Muscle of arm (tissue), 12 donors: Measurements from ENCODE around the gene SLC19A1. TPM values are rescaled to one million over a fixed set of nuclear protein-coding genes. Genes with fewer than 3 reads are reported as not detected.
"Not testable (repeated sequence)": the region's sequence is repeated elsewhere in the genome, so short reads cannot be mapped to it uniquely, and the experiment has no call there.

ENCODE experiments used
- DNase-seq: peaks from one replicate; pipeline ENCODE4 v3.0.0-alpha.2; 2013
- polyA plus RNA-seq, 12 donors: library from polyadenylated mRNA; unstranded; fragments of 120-200 nt; gene quantifications; one replicate each; pipeline ENCODE4 v1.2.1, GENCODE V29; 2013; ENCODE audit not compliant: insufficient read length in 12 of 12

SLC19A1 gene
- polyA plus RNA-seq, 12 donors, result 4.9 to 24.9 (median 16.9) TPM; not detected in 1

DNA sequence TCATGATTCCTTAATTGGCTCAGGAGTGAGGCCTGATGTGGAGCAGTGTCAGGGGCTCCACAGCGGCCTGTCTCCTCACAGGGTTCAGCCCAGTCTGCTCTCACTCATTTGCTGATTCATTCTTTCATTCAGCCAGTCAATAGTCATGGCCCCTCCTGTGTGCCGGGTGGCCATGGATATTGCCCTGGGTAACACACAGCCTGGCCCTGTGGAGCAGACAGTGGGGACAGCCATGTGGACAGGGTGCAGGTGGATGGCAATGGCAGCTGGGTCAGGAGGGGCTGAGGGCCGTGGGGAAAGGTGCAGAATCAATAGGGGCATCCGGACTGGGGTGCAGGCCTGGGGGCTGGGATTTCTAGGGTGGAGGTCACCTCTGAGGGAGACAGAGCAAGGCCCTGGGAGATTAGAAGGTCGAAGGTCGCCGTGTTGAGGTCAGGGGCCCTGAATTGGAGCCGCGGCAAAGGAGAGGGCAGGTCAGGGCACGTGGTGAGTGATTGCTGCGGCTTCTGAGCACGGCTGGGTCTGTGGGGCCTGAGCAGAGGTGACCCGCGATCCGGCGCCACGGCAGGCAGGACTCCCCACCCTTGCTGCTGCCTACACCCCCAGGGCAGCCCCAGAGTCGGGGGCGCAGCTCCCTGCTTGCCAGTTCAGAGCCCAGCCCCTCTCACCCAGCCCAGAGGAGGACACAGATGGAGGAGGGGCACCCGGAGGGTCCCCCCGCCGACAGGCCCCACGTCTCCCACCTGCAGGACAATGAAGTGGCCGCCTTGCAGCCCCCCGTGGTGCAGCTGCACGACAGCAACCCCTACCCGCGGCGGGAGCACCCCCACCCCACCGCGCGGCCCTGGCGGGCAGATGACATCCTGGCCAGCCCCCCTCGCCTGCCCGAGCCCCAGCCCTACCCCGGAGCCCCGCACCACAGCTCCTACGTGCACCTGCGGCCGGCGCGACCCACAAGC lies 33.4 kb downstream of the SLC19A1 start:
- DNase-seq, result no peak

DNA sequence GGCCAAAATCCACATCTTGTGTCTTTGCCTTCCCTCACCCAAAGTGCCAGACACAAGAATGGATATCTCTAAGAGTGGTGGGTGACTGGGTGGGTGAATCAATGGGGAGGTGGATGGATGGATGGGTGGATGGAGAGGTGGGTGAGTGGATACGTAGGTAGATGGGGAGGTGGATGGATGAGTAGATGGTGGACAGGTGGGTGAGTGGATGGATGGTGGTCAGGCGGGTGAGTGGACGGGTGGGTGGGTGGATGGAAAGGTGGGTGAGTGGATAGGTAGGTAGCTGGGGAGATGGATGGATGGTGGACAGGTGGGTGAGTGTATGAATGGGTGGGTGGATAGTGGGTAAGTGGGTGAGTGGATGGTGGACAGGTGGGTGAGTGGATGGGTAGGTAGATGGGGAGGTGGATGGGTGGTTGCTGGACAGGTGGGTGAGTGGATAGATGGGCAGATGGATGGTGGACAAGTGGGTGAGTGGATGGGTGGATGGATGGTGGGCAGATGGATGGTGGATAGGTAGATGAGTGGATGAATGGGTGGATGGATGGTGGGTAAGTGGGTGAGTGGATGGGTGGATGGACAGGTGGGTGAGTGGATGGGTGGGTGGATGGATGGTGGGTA lies 34.2 kb downstream of the SLC19A1 start:
- DNase-seq, result no peak

DNA sequence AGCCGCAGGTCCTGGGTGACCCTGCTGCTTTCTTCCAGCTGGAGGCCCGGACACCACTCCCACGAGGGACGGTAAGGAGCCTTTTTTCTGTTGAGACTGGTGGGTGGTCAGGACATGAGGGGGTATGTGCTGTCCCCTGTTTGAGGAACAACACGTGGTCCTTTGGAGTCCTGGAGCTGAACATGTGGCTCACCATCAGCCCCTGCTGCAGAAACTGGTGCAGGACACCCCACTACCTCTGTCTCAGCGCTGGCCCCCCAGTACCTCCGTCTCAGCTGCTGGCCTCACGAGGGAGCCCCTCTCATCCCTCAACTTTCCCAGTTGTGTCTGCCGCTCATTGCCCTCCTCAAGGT lies 34.7 kb downstream of the SLC19A1 start:
- DNase-seq, result no peak

DNA sequence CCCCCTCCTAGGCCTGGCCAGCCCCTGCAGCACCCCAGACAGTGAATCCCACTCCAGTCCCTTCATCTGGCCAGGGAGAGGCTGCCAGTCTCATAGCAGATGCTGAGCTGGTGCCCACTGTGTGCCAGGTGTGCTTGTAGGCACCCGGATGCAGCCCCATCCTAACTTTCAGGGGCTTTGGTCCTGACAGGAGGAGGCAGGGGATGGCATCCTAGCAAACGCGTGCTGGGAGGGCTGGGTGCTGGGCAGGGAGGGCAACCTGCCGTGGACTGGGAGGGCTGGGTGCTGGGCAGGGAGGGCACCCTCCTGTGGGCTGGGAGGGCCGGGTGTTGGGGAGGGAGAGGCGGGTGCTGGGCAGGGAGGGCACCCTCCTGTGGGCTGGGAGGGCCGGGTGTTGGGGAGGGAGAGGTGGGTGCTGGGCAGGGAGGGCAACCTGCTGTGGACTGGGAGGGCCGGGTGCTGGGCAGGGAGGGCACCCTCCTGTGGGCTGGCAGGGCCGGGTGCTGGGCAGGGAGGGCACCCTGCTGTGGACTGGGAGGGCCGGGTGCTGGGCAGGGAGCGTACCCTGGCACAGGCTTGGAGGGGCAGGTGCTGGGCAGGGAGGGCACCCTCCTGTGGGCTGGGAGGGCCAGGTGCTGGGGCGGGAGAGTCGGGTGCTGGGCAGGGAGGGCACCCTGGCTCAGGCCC lies 35.3 kb downstream of the SLC19A1 start:
- no peak for DNase-seq

DNA sequence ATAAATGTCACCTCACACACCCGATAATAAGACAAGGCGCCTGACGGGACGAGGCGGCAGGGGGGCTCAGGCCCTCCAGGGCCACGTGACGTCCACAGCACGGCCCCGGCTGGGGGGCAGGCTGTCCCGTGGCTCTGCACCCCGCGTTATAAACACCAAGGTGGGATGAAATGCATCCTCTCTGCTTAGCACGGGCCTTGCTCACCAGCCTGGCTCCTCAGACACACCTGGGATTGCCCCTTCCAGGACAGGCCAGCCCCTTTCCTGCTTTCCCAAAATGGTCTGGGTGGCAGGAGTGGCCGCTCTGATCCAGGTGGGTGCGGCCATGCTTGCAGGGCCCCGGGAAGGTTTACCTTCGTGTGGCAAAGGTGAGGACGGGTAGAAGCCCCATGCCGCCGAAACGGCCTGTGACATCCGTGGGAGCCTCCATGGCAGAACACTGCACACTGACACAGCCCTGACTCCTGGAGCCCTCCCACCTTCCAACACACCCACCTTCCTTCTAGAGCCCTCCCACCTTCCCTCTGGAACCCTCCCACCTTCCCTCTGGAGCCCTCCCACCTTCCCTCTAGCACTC lies 35.9 kb downstream of the SLC19A1 start:
- no peak for DNase-seq

DNA sequence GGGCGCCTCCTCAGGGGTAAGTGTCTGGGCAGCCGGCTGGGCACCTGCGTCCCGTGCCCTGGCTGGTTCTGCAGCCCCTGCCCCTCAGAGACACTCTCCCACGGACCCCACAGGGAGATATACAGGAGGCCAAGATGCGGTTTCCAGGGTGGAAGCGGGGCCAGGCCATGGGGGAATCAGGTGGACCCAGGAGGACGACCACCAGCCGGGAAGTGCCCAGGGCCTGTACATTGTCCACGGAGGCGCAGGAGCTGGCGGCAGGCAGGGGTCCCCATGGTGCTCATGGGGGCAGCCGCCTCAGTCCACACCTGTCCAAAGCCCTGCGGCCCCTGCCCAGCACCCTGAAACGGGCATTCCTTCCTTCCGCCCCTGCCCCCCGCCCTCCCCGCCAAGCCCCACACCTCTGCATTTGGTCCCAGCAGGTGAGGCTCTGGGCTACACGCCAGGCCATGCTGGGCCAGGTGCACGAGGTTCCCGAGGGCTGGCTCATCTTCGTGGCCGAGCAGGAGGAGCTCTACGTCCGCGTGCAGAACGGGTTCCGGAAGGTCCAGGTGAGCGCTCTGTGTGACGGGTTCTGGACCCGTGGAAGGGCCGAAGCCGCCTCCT lies 36.7 kb downstream of the SLC19A1 start:
- DNase-seq, result no peak

DNA sequence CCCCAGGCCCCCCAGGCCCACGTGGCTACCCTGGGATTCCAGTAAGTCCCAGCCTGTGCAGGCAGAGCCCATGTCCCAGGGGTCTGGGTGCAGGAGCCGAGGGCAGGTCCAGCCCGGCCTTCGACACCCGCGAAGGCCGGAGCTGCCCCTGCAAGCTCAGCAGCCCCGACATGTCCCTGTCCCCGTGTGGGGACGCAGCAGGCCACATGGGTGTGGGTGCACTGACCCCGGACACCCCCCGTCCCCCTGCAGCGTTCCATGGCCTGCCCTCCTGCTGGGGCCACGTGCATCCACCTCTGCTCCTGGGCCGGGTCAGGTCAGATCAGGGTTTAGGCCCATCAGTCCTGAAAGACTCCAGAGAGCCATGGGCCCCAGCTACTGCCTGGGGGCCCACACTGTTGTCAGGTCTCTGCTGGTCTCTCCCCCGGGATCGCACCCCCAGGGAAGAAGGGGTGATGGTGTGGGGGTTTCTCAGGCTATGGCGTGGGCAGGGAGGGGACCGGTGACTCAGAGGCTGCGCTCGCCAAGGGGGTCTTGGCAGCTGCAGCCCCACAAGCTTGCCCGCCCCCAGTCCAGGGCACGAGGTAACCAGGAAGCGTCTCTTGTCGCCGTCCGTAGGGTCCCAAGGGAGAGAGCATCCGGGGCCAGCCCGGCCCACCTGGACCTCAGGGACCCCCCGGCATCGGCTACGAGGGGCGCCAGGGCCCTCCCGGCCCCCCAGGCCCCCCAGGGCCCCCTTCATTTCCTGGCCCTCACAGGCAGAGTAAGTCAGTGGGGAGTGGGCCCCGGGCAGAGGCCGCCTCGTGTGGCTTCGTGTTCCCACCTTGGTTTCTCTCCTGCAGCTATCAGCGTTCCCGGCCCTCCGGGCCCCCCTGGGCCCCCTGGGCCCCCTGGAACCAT lies 37.5 kb downstream of the SLC19A1 start:
- DNase-seq, result no peak

DNA sequence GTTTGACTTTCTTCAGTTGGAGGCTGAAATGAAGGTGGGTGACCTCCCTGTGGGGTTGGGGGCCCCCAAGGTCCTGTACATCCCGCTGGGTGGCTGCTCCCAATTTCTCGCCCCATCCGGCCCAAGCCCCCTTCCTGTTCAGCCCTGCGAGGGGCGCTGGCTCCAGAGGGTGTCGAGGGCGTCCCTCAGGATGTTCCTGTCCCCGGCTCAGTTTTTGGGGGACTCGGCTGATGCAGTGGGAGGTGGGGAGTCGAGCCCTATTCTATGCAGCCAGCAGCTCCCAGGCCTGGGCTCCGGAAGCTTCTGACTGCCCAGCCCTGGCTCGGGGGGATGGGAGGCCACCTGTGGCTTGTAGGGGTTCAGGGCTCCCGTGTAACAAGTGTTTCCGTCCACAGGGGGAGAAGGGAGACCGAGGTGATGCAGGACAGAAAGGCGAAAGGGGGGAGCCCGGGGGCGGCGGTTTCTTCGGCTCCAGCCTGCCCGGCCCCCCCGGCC lies 38.2 kb downstream of the SLC19A1 start:
- no peak for DNase-seq

DNA sequence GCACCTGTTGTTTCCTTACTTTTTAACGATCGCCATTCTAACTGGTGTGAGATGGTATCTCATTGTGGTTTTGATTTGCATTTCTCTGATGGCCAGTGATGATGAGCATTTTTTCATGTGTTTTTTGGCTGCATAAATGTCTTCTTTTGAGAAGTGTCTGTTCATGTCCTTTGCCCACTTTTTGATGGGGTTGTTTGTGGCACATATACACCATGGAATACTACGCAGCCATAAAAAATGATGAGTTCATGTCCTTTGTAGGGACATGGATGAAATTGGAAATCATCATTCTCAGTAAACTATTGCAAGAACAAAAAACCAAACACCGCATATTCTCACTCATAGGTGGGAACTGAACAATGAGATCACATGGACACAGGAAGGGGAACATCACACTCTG lies 39.0 kb downstream of the SLC19A1 start:
- DNase-seq, result not testable (repeated sequence)

DNA sequence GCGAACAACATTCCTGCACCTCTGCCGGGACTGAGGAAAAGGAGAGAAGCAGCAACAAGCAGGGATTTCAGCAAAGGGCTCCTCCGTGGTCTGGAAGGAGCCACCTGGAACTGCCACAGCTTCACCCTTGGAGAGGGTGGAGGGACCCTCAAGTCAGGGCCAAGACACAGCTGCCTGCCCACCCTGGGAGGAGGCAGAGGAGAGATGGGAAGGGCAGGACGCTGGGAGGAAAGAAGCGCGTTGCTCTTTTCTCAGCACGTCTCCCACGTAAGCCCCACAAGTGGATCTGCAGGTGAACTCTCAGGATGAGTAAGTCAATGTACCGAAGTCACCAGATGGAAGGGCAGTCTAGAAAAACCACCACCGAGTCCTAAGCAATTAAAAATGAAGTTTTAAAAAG lies 39.6 kb downstream of the SLC19A1 start:
- no peak for DNase-seq

DNA sequence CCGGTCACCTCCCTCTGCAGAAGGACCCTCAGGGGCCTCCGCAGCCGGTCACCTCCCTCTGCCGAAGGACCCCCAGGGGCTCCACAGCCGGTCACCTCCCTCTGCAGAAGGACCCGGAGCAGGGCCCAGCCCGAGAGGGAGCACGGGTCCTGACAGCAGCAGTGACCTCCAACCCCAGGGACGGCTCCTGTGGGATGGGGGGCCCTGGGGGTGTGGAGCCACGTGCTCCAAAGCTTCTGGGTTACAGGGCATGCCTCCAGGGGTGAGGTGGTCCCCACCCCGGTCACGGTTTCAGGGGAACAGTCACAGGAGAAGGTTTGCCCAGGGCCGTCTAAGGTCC lies 40.3 kb downstream of the SLC19A1 start:
- no peak for DNase-seq

DNA sequence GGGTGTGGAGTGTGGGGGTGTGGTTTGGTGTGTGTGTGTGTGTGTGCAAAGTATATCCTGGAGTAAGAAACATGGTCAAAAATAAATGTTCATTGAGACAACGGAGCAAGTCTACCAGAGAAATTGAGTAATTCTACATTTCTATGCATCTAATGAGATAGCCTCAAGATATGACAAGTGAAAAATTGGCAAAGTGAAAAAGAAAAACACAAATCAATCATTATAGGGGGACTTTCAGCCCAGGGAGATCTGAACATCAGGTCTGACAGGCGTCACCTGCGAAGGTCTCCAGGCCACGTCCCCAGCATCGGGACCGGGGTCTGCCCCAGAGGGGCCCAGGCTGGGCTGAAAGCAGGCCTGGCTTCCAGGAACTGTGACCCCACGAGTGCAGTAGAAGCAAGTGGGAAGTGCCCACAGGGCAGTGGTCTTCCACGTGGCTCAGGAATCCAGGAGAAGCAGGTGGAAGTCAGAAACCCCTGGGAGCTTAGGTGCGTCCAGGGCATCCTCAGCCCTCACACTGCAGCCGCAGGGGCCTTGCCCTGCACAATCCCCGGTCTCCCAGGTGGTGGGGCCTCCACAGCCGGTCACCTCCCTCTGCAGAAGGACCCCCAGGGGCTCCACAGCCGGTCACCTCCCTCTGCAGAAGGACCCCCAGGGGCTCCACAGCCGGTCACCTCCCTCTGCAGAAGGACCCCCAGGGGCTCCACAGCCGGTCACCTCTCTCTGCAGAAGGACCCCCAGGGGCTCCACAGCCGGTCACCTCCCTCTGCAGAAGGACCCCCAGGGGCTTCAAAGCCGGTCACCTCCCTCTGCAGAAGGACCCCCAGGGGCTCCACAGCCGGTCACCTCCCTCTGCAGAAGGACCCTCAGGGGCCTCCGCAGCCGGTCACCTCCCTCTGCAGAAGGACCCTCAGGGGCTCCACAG lies 40.9 kb downstream of the SLC19A1 start:
- DNase-seq, result not testable (repeated sequence)

DNA sequence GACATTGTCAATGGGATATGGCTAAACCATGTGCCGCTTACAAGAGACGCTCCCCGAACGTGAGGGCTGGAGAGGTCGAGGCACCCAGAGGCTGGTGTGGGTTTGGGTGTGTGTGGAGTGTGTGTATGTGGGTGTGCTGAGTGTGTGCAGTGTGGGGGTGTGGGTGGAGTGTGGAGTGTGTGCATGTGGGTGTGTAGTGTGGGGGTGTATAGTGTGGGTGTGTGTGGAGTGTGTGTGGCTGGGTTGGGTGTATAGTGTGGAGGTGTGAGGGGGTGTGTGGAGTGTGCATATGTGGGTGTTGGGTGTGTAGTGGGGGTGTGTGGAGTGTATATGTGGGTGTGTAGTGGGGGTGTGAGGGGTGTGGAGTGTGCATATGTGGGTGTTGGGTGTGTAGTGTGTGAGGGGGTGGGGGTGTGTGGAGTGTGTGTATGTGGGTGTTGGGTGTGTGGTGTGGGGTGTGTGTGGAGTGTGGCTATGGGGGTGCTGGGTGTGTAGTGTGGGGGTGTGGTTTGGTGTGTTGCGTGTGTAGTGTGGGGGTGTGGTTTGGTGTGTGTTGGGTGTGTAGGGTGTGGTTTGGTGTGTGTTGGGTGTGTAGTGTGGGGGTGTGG lies 42.2 kb downstream of the SLC19A1 start:
- DNase-seq, result no peak

DNA sequence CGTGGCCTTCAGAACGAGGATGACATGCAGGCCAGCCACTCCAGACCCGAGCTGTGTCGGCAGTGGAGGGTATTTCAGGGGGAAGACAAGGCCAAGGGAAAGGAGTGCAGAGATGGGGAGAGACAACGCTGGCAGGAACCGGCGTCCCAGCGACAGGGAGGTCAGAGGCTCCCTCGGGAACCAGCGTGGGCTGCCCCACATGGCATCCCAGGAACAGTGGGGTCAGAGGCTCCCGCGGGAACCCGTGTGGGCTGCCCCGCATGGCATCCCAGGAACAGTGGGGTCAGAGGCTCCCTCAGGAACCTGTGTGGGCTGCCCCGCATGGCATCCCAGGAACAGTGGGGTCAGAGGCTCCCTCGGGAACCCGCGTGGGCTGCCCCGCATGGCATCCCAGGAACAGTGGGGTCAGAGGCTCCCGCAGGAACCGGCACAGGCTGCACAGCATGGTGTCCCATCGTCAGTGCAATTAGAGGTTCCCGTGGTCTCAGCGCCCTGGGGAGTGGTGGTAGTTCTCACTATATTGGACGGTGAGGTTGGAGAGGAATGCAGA lies 43.0 kb downstream of the SLC19A1 start:
- DNase-seq, result no peak

DNA sequence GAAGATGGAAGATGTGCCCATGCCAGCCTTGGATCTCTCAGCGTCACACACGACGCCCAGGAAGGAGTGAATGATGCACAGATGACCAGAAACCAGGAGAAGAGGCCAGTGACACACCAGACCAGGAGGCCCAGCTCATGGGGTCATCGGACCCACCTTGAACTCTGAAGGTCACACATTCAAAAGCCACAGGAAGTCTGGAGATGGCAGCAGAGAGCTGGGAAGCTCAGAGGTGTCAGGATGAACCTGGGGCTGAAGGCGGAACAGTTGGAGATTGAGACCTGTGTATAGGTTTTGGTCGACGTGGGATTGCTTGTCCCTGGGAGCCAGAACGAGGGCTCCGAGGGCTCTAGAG lies 43.6 kb downstream of the SLC19A1 start:
- no peak for DNase-seq

DNA sequence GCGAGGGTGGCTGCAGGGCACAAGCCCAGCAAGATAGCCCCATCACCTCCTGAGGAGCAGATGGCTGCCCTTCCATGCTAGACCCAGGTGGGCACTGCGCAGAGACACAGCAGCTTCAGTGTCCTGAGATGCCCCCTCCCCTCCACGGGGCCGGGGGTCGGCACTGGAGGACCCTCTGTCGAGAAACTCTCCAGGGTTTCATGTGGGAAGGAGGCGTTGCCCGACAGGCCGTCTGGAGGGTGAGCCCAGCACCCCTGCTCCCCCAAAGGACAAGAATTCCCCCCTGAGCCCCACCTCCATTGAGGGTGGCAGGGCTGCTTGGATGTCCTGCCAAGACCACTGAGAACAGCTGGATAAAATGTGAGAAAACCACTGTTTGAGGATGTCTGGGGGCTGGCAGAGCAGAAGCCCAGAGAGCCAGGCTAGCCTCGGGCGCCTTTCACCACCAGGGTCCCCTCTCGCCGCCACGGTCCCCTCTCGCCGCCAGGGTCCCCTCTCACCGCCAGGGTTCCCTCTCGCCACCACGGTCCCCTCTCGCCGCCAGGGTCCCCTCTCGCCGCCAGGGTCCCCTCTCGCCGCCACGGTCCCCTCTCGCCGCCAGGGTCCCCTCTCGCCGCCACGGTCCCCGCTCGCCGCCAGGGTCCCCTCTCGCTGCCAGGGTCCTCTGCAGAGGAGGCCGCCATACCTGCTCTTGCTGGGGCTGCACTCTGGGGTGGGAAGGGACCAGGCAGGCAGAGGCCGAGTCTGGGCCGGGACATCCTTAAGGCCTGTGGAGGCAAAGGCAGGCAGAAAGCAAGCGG lies 44.2 kb downstream of the SLC19A1 start:
- no peak for DNase-seq

DNA sequence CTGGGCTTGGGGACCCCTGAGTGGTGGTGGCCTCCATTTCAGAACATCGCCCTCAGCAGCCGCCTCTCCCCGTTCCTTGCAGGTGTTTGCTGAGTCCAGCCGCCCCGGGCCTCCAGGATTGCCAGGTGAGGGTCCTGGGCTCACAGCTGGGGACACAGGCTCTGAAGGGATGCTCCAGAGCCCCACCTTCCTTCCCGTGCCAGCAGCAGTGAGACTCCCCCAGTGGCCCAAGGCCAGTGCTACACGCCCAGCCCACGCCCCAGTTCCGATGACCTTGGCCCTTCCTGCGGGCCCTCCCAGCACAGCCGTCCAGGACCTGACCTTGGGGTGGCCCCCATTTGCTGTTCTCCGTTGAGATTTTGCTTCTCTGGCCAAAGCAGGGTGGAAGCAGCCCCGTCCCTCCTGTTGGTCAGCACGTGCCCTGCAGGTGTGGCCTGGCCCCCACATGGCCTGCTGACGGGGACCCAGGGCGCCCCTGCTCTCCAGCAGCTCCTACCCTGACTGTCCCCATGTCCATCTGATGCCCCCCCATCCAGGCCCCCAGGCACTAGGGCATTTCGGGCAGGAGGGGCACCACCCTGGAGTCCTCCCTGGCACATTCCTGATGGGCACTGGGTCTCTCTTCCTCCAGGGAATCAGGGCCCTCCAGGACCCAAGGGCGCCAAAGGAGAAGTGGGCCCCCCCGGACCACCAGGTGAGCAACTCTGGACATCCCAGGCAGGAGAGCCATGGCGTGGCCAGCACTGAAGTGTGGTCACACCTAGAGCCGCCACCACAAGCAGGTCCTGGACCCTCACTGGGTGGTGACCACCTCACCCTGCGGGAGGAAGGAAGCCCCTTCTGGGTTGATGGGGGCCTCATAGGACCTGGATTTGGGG lies 45.0 kb downstream of the SLC19A1 start:
- DNase-seq, result no peak
